Fibroblast of skin of left biceps (primary cell): ENCODE data around the gene PPARG.

Experiments
- DNase-seq, 2 experiments: peaks; one replicate each; pipeline ENCODE4 v3.0.0-alpha.2; 2013; ENCODE audit warnings: low read depth in 2 of 2

Gene PPARG

GRCh38 chr3:12409684-12410596 is 121.1 kb downstream of the PPARG start:
- DNase-seq = no peak

DNA sequence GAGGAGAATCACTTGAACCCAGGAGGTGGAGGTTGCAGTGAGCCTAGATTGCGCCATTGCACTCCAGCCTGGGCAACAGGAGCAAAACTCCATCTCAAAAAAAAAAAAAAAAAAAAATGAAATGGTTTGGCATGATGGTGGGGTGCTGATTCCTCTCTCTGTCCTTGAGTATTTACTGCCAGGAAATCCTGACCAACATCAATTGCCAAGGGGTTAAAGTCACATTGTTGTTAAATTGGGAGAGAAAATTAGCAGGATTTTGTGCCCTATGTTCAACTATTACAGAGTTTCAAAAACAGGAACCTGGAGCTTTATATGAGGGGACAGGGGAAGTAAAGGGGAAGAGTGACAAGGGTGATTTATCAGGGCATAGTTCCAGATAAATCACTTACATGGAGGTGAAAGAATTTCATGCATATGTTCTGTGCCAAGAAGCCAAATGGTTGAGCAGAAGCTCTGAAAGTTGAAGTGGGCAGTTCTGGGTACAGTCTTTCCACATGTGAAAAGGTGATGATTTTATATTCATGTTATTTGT is 124.9 kb downstream of the PPARG start:
- DNase-seq = no peak

GRCh38 chr3:12415014-12415680 is 126.3 kb downstream of the PPARG start:
- no peak for DNase-seq

GRCh38 chr3:12416731-12417130 is 127.9 kb downstream of the PPARG start:
- DNase-seq = no peak

DNA sequence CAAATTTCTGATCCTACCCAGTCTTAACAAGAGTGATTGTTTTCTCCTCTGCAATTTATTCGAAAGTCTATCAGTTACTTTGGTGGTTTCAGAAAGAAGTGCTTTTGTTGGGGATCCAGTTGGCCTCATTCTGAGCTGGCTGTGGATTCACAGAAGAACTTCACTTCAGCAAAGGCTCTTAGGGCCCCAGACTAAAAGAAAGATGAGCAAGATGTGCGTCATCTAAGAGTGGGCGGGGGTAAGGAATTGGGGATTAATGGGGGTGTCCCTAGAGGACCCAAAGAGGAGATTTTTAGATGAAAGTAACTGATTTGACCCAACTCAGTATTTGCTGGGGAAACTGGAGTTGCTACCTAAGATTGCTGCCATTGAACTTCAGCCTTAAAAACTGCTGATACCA is 131.5 kb downstream of the PPARG start:
- no peak for DNase-seq

DNA sequence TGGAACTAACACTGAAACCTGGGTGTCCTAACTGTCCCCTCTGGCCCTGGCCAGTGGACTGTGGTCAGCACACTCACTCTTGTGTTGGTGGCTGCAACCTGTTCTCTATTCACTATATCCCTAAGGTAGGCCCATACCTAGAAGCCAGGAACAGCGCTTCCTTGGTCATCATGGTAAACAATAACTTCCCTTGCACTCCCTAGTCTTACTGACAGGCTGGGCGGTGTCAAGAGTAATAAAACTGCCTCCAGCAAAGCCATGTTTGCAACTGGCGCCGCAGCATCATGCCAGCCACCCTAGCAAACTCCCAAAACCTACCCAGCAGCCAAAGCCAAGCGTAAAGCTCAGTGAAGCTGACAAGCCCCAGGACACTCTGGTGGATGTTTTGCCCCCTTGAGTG is 132.3 kb downstream of the PPARG start:
- DNase-seq = no peak

DNA sequence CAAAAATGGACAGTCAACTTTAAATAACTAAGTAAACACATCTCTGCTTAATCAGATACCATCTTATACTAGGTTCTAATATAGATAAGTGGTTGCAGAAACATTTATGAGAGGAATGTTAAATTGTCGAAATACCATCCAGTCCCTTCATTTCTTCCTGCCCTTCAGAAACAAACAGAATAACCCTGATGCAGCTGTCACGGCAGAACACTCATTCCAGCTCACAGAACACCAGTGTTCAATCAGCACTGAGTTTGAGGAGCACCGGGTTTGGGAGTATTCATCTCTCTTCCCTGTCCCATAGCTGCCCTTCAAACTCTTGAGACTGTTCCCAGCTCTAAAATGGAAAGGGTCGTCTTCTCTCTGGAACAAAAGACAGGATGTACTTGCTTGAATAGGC is 134.3 kb downstream of the PPARG start:
- no peak for DNase-seq

DNA sequence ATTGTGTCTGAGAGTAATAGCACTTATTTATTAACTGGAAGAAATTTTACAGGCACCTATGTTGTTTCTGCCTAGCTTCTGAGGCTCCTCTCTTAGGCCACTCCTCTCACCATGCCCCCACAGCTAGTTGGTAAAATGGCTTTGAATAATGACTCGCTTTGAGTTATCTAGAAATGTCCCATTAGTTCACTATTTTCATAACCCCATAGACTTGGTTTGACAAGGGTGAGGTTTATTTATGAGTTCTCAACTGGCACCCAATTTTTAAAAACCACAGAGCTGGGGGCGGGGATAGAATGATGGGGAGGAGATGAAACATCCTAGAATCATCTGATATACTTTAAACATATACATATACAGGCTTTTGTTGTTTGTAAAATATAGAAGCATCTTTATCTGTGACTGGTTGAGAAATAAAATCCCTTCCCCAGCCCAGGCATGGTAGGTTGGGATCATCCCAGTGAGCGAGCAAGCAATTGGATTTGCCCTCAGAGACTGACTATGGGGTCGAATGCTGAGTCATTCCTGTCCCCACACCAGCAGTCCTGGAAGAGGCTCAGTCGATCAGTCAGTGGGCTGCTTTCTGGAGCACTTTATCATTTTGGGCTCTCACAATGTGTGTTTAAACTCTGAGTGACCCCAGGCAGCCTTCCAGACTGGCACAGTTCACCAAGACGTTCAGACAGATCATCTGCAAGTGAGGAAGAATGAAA is 135.2 kb downstream of the PPARG start:
- DNase-seq = no peak

DNA sequence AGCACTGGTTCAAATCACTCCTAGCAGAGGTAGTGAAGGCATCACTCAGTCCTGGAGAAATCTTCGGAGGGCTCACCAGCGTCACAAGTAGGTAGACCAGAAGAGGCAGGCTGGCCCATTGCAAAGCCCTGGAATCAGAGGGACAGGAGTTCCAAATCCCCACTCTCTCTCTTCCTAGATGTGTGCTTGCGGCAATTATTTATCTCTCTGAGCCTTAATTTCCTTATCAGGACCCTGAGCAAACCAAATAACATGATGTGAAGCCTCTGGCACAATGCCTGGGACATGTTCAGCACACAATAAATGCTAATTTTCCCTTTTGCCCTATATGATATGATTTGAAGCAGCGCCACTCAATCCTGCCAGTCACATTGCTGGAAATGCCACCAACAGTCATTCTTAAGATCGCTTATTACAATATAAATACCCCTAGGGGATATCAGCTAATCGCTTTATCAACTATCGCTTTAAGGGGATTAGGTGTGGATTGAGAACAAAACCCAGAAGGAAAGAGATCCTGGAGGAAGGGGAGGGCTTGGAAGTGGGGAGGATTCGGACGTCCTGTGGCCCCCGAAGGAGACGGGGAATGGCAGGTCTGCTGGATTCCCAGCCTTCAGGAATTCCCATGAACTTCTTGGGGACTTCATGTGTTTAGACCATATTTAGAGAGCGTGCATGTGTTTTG is 135.9 kb downstream of the PPARG start:
- DNase-seq = no peak

DNA sequence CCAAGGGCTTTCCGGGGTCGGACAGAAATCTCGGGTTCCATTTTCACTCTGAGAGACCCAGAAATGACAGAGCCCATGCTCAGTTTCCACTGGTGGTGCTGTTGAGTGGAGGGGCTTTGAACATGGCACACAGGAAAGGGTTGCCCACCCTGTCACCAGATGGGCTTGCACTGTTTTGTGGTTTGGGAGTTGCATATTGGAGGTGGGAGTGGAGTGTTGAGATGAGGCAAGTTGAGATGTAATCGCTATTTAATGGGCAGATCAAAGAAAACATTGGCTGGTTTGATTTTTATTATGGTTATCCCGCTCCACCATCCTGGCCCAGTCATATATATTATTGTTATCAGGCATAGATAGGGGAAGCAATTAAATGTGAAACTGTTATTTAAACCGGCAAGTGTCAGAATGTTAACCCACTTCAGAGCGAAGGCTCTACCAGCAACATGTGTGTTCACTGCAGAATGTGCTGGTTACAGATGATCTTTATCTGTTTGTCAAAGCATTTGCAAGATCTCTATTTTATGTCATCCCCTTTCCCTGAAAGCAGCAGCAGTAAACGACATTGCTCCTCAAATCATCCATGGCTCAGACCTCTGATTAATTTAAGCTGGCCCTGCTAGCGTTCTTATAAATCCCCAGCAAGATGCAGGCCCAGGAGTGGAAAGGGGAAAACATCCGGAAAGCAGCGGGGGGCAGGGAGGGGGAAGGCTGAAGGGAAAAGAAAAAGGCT is 137.1 kb downstream of the PPARG start:
- DNase-seq = no peak

DNA sequence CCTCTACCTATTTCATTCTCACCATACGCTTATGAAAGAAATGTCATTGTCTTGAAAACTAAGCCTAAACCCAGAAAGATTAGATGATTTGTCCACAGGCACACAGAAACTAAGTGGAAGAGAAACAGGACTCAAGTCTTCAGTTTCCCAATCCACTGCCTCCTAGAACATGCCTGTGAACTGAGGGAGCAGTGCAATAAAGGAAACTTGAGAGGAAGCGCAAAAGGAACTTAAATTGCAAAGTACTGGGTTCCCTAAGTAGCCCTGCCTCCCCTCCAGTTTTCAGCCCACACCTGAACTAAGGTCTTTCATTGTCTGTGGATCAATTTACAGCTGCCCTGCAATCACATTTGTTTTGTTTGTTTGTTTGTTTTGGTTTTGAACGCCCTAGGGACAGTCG is 138.7 kb downstream of the PPARG start:
- no peak for DNase-seq

DNA sequence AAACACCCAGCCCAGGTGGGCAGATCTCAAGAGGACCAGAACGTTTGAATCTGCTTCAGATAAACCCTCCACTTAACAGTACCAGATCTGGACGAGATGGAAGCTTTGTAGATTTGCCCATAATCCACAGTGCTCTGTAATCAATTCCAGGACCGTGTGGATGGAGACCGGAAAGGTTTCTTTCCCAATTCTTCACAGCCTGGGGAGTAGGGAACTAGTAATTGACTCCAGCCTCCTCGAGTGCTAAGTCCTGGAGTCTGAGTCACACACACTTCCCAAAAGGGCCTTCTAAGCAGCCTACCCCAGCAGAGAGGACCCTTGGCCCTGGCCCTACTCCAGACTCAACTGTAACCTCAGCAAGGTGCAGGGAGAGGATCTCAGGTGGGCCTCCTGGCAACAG is 139.3 kb downstream of the PPARG start:
- peak; percentile 47 to 50 for DNase-seq

DNA sequence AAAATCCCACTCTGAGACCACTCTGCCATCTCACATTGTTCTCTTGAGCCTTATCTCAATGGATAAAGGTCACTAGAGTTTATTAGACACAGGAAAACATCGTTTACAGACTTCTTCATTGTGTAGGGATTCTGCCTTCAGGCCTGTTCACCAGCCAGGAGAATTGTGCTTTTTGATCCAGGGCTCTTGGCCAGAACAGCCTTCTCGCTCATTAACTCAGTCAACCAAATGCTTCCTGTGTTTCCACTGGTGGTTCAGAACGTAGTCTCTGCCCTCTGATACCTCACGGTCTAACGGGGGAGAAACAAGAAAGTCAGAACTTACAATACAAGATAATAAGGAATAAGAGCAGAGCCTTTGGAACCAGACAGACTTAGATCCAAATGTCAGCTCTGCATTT is 141.2 kb downstream of the PPARG start:
- DNase-seq = no peak

DNA sequence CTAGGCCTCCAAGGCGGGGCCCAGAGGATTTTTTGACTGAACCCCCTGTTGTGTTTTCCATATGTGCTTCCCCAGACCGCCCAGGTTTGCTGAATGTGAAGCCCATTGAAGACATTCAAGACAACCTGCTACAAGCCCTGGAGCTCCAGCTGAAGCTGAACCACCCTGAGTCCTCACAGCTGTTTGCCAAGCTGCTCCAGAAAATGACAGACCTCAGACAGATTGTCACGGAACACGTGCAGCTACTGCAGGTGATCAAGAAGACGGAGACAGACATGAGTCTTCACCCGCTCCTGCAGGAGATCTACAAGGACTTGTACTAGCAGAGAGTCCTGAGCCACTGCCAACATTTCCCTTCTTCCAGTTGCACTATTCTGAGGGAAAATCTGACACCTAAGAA is 145.0 kb downstream of the PPARG start:
- DNase-seq = no peak

DNA sequence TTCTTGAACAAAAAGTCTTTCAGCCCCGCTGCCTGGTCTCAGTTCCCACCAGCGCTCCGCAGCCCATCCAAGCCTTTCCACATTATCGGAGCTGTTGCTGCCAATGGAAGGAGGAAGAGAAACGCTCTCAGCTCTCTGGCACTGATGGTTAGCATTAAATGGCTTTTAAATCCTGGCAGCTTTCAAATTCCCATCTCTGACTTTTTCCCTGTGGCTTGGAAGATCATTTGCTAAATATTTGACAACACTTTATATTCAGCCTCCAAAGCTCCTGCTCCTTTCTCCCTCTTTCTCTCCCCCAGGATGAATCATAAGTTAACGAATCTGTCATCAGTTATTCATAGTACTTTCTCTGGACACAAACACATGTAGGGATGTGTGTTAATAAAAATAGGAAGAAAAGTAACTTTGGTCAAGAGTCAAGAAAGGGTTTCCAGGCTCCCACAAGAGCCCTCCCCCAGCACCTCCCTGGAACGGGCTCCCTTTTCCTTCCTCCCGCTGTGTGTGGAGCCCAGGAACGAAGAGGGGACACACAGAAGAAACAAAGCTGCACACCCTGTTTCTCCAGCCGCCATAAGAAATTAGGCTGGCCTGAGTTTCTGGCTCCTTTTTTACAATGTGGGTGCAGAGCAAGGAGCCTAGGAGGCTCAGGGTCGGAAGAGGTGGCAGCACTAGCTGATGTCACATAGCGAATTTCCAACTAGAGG is 147.8 kb downstream of the PPARG start:
- DNase-seq = peak; percentile 76 to 79

- no peak for DNase-seq
Measured at GRCh38 chr3:12437221-12437605, 148.3 kb downstream of the PPARG start.

GRCh38 chr3:12437861-12438260 is 149.0 kb downstream of the PPARG start:
- no peak for DNase-seq

DNA sequence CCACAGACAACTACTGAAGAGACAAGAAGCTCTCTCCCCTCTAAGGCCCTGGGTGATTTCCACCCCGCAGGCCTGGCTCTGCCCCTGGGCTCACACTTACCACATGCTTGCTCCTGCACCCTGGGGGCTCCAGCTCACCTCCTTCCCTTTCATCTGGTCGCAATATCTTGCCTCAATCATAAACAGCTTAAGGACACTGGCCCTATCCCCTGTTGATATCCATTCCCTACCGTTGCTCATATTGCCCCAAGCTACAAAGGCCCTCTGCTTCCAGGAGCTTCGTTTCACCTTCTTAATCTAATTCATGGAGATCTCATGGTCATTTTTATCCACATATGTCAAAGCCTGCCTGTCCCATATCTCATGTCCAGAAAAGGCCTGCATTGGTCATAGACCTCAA is 149.4 kb downstream of the PPARG start:
- no peak for DNase-seq

GRCh38 chr3:12439161-12439940 is 150.5 kb downstream of the PPARG start:
- no peak for DNase-seq
